SK-N-SH (cell line): ENCODE results near the gene VPS51. TPM values are rescaled to one million over a fixed set of nuclear protein-coding genes. Genes with fewer than 3 reads are reported as not detected.

Source experiments
- CTCF ChIA-PET: fragments of 300-600, 350-600 bp; formaldehyde crosslinking; extraction: SDS; loops from one replicate; lab custom pipeline; 2021; lab: Yijun Ruan, JAX
- POLR2A ChIA-PET: fragments of 350-600 bp; sonication (Branson Sonifier 250); formaldehyde crosslinking; extraction: SDS; loops from one replicate; lab custom pipeline; 2020; ENCODE audit warnings: antibody characterized with exemption, inconsistent platforms; lab: Yijun Ruan, JAX
- DNase-seq: peaks from one replicate; pipeline ENCODE4 v3.0.0; 2012
- H2AFZ ChIP-seq: fragments of 200-600 bp; sonication (generic); 2 replicates; pipeline ENCODE4 v1.8.1; 2016; ENCODE audit warnings: antibody characterized with exemption, mild to moderate bottlenecking, low read depth
- H3F3A ChIP-seq: fragments of 200-600 bp; sonication (generic); replicated peaks from 2 replicates; pipeline ENCODE3; 2016; ENCODE audit warnings: antibody characterized with exemption, mild to moderate bottlenecking; ENCODE audit not compliant: insufficient read depth
- H3K27ac ChIP-seq, 2 experiments: fragments of 200-500 bp in 1 of 2; fragments of 200-600 bp in 1 of 2; sonication (Bioruptor generic) in 1 of 2; sonication (generic), shearing (Covaris generic) in 1 of 2; 2 replicates each; pipeline versions ENCODE4 v1.5.1 to v1.6.1; 2014 to 2016; ENCODE audit warnings: low read depth in 2 of 2, inconsistent platforms in 1 of 2, low read length in 1 of 2, mild to moderate bottlenecking in 1 of 2, mixed read lengths in 1 of 2
- H3K27me3 ChIP-seq: fragments of 200-600 bp; sonication (generic), shearing (Covaris generic); 2 replicates; pipeline ENCODE4 v1.6.1; 2016; ENCODE audit warnings: mixed run types; ENCODE audit not compliant: insufficient read depth
- H3K36me3 ChIP-seq, 2 experiments: fragments of 200-500 bp in 1 of 2; fragments of 200-600 bp in 1 of 2; sonication (Bioruptor generic) in 1 of 2; sonication (generic) in 1 of 2; replicated peaks in 1 of 2; 2 replicates each; pipeline versions ENCODE3 to v1.5.1; 2014 to 2016; ENCODE audit warnings: low read length in 1 of 2, mild to moderate bottlenecking in 1 of 2; ENCODE audit not compliant: insufficient read depth in 2 of 2, control insufficient read depth in 1 of 2
- H3K4me1 ChIP-seq, 2 experiments: fragments of 200-500 bp in 1 of 2; fragments of 200-600 bp in 1 of 2; sonication (Bioruptor generic) in 1 of 2; sonication (generic), shearing (Covaris generic) in 1 of 2; 2 replicates each; pipeline versions ENCODE4 v1.5.1 to v1.6.1; 2014 to 2016; ENCODE audit warnings: low read depth in 1 of 2, low read length in 1 of 2, mixed run types in 1 of 2; ENCODE audit not compliant: insufficient read depth in 2 of 2, control insufficient read depth in 1 of 2
- H3K4me2 ChIP-seq: fragments of 200-600 bp; sonication (generic), shearing (Covaris generic); 2 replicates; pipeline ENCODE4 v1.6.1; 2017; ENCODE audit warnings: mixed run types
- H3K4me3 ChIP-seq, 2 experiments: fragments of 200-500 bp in 1 of 2; fragments of 200-600 bp in 1 of 2; sonication (Bioruptor generic) in 1 of 2; sonication (generic), shearing (Covaris generic) in 1 of 2; 2 replicates each; pipeline versions ENCODE4 v1.5.1 to v1.8.1; 2014 to 2016; ENCODE audit warnings: low read depth in 2 of 2, inconsistent platforms in 1 of 2, low read length in 1 of 2, mild to moderate bottlenecking in 1 of 2, mixed read lengths in 1 of 2, moderate library complexity in 1 of 2
- H3K79me2 ChIP-seq: fragments of 200-600 bp; sonication (generic); 2 replicates; pipeline ENCODE4 v1.8.1; 2017; ENCODE audit warnings: mild to moderate bottlenecking; ENCODE audit not compliant: insufficient read depth
- H3K9ac ChIP-seq: fragments of 200-600 bp; sonication (generic); 2 replicates; pipeline ENCODE4 v1.6.1; 2017; ENCODE audit warnings: mixed run types
- H3K9me2 ChIP-seq: fragments of 200-600 bp; sonication (generic); 2 replicates; pipeline ENCODE4 v1.6.1; 2017; ENCODE audit warnings: mixed run types
- H3K9me3 ChIP-seq: fragments of 200-600 bp; sonication (generic); 2 replicates; pipeline ENCODE4 v1.6.1; 2017; ENCODE audit warnings: mixed run types, mild to moderate bottlenecking, moderate library complexity
- H4K20me1 ChIP-seq: fragments of 200-600 bp; sonication (generic); 2 replicates; pipeline ENCODE4 v1.6.1; 2017; ENCODE audit warnings: mild to moderate bottlenecking, mixed run types; ENCODE audit not compliant: insufficient read depth
- CHD2 ChIP-seq: fragments of 150-350 bp; IDR thresholded peaks from 2 replicates; pipeline ENCODE4 v1.6.1; 2018; ENCODE audit warnings: low read length; ENCODE audit not compliant: partially characterized antibody
- EP300 ChIP-seq, 2 experiments: IDR thresholded peaks; 2 replicates each; pipeline versions ENCODE4 v1.4.0 to v1.6.1; 2012; ENCODE audit warnings: borderline replicate concordance in 1 of 2, low read depth in 1 of 2, low read length in 1 of 2
- FOSL2 ChIP-seq: IDR thresholded peaks from 2 replicates; pipeline ENCODE4 v1.4.0; 2012; ENCODE audit warnings: low read depth, mild to moderate bottlenecking, moderate library complexity, borderline replicate concordance
- NRF1 ChIP-seq: IDR thresholded peaks from 2 replicates; pipeline ENCODE4 v1.6.1; 2012; ENCODE audit warnings: low read depth, mild to moderate bottlenecking, low read length
- POLR2AphosphoS5 ChIP-seq: IDR thresholded peaks from 2 replicates; pipeline ENCODE4 v1.6.1; 2012; ENCODE audit warnings: low read depth, low read length
- RAD21 ChIP-seq: IDR thresholded peaks from 2 replicates; pipeline ENCODE4 v1.6.1; 2012; ENCODE audit warnings: mild to moderate bottlenecking, low read length
- RCOR1 ChIP-seq: fragments of 150-350 bp; IDR thresholded peaks from 2 replicates; pipeline ENCODE4 v1.6.1; 2017; ENCODE audit warnings: antibody characterized with exemption, low read length
- SIN3A ChIP-seq: IDR thresholded peaks from 2 replicates; pipeline ENCODE4 v1.6.1; 2012; ENCODE audit warnings: low read depth, mild to moderate bottlenecking, low read length, moderate library complexity, borderline replicate concordance
- TAF1 ChIP-seq: IDR thresholded peaks from 2 replicates; pipeline ENCODE4 v1.6.1; 2012; ENCODE audit warnings: low read depth, mild to moderate bottlenecking, low read length, moderate library complexity, borderline replicate concordance
- TCF12 ChIP-seq: IDR thresholded peaks from 2 replicates; pipeline ENCODE4 v1.4.0; 2012
- TEAD4 ChIP-seq: IDR thresholded peaks from 2 replicates; pipeline ENCODE4 v1.4.0; 2012; ENCODE audit warnings: mild to moderate bottlenecking, borderline replicate concordance; ENCODE audit not compliant: insufficient read depth
- YY1 ChIP-seq: IDR thresholded peaks from 2 replicates; pipeline ENCODE4 v1.4.0; 2012; ENCODE audit warnings: low read depth, mild to moderate bottlenecking
- WGBS: methylation state at CpG from one replicate; pipeline ENCODE4 v1.1.6; 2017; ENCODE audit warnings: low lambda C conversion rate; 5-methylcytosine and 5-hydroxymethylcytosine counted together
- polyA plus RNA-seq, 3 experiments: library from polyadenylated mRNA; depleted of rRNA; stranded (reverse); fragments of >200 nt; gene quantifications; 2 replicates each; pipeline ENCODE4 v1.2.3, GENCODE V29; 2012
- TF ChIP-seq, protein P1 (sequence below): IDR thresholded peaks from 2 replicates; pipeline ENCODE4 v1.4.0; 2012; ENCODE audit warnings: low read depth, borderline replicate concordance
- TF ChIP-seq, protein P2 (sequence below): IDR thresholded peaks from 2 replicates; pipeline ENCODE4 v1.4.0; 2012; ENCODE audit warnings: low read depth, borderline replicate concordance

The VPS51 gene
- polyA plus RNA-seq, 1 of the 3 experiments (the other 2 are of a cell fraction): 59.9 TPM

- H2AFZ ChIP-seq: 0 out of 2 replicates have a peak overlapping the region, but pooled peaks have one; percentile 25
- TF ChIP-seq YY1 (no peak), RCOR1 (no peak), NRF1 (no peak), EP300 (IDR thresholded peaks at IDR 0.05; ENCODE audit: borderline replicate concordance in 1 of 2, low read depth in 1 of 2, low read length in 1 of 2) (no peak), TAF1 (no peak), TEAD4 (no peak), RAD21 (no peak), FOSL2 (no peak), CHD2 (no peak)
- TF ChIP-seq, protein P1, sequence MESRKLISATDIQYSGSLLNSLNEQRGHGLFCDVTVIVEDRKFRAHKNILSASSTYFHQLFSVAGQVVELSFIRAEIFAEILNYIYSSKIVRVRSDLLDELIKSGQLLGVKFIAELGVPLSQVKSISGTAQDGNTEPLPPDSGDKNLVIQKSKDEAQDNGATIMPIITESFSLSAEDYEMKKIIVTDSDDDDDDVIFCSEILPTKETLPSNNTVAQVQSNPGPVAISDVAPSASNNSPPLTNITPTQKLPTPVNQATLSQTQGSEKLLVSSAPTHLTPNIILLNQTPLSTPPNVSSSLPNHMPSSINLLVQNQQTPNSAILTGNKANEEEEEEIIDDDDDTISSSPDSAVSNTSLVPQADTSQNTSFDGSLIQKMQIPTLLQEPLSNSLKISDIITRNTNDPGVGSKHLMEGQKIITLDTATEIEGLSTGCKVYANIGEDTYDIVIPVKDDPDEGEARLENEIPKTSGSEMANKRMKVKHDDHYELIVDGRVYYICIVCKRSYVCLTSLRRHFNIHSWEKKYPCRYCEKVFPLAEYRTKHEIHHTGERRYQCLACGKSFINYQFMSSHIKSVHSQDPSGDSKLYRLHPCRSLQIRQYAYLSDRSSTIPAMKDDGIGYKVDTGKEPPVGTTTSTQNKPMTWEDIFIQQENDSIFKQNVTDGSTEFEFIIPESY: no peak
- TF ChIP-seq, protein P2, sequence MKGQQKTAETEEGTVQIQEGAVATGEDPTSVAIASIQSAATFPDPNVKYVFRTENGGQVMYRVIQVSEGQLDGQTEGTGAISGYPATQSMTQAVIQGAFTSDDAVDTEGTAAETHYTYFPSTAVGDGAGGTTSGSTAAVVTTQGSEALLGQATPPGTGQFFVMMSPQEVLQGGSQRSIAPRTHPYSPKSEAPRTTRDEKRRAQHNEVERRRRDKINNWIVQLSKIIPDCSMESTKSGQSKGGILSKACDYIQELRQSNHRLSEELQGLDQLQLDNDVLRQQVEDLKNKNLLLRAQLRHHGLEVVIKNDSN: no peak
- 25% methylated on average over 17 of the region's 23 CpGs for WGBS
- no peaks in the 10 kb centered on the region for H3K9me3 ChIP-seq
- H3K9ac ChIP-seq: peak overlapping the region; percentile 89
- H3K27ac ChIP-seq: peak overlapping the region; percentile 88 to 93; a peak in 3 of 4 replicates
- no peaks in the 10 kb centered on the region for H4K20me1 ChIP-seq
- ChIA-PET POLR2A (no interaction called here), CTCF (interaction anchor here (0.9 to 1.6 kb wide), 4 partner anchors 27 to 222 kb away, joined by 3 to 6 read pairs (median 4); partner anchors contain the start of genes ARL2 and TM7SF2)
- H3K4me3 ChIP-seq: peak overlapping the region; percentile 87 to 92
- H3K4me2 ChIP-seq: peak overlapping the region; percentile 83
- peaks cover 58% of the 10 kb centered on the region for H3K79me2 ChIP-seq
- DNase-seq: no peak
- H3K27me3 ChIP-seq: no peaks in the 10 kb centered on the region
- peaks cover 14 to 39% of the 10 kb centered on the region in 2 experiments for H3K36me3 ChIP-seq
- no peaks in the 10 kb centered on the region for H3K9me2 ChIP-seq
- H3K4me1 ChIP-seq: peaks cover 8 to 20% of the 10 kb centered on the region in 2 experiments
- no peaks in the 10 kb centered on the region for H3F3A ChIP-seq
Observed at GRCh38 chr11:65084598-65085375, 11.2 kb upstream of the VPS51 start.

GRCh38 chr11:65085446-65085845 is 10.6 kb upstream of the VPS51 start:
- Histone ChIP-seq H2AFZ (no peak overlapping the region), H3K79me2 (peaks cover 52% of the 10 kb centered on the region), H3K9me2 (no peaks in the 10 kb centered on the region), H3K9me3 (no peaks in the 10 kb centered on the region), H3K36me3 (peaks cover 11 to 39% of the 10 kb centered on the region in 2 experiments), H4K20me1 (no peaks in the 10 kb centered on the region), H3K27ac (no peak overlapping the region), H3K4me1 (peaks cover 8 to 20% of the 10 kb centered on the region in 2 experiments), H3K9ac (peak overlapping the region; percentile 89; the same call in 1 of the 2 replicates), H3K4me3 (peak overlapping the region; percentile 87 to 92; a peak in 2 of 4 replicates), H3F3A (no peaks in the 10 kb centered on the region), H3K27me3 (no peaks in the 10 kb centered on the region), H3K4me2 (peak overlapping the region; percentile 83)
- 100% methylated on average over 4 of the region's 4 CpGs for WGBS
- CTCF ChIA-PET: interaction anchor here (0.6 to 1.6 kb wide), 5 partner anchors 9 to 222 kb away, joined by 3 to 6 read pairs (median 3); partner anchors contain the start of genes ARL2 and TM7SF2
- TF ChIP-seq POLR2AphosphoS5 (no peak), TCF12 (no peak), SIN3A (no peak)
- POLR2A ChIA-PET: interaction anchor here (1.6 kb wide), 1 partner anchor 49 kb away, joined by 4 read pairs; the partner anchor contains the start of gene SYVN1
- no peak for DNase-seq
